DOHH2 (cell line): ENCODE data around the gene AHSG.

Source experiments
- CTCF ChIP-seq: fragments of 200-600 bp; sonication (generic); IDR thresholded peaks from one replicate; pipeline ENCODE4 v1.5.1; 2014; ENCODE audit warnings: antibody characterized with exemption, mild to moderate bottlenecking, low read depth, low read length; ENCODE audit not compliant: poor library complexity, severe bottlenecking
- EZH2phosphoT487 ChIP-seq: fragments of 200-600 bp; sonication (generic); IDR thresholded peaks from 2 replicates; pipeline ENCODE4 v1.6.1; 2017; ENCODE audit warnings: borderline replicate concordance, mild to moderate bottlenecking, antibody characterized with exemption, low read length, moderate library complexity, mixed read lengths

DNA sequence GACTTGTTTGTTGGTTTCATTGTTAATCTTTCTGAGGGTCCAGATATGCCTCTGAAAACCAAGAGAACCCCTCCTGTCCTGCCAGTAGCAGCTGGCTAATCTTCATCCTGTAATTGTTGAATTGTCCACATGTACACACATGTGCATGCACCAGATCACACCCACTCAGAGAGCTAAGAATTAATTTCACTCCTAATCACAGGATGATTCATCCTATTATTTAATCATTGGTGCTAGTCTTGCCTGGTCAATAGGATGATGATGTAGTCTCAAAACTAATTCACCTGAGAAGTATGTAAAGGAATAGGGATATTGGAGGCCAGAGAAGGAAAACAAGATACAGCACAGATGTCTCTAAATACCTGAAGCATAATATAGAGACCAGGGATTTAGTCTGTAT is 7.8 kb upstream of the AHSG start:
- no peak for TF ChIP-seq EZH2phosphoT487
- no peak for TF ChIP-seq CTCF
